Measurements from ENCODE around the gene AFF3.

- TF ChIP-seq, protein P1, sequence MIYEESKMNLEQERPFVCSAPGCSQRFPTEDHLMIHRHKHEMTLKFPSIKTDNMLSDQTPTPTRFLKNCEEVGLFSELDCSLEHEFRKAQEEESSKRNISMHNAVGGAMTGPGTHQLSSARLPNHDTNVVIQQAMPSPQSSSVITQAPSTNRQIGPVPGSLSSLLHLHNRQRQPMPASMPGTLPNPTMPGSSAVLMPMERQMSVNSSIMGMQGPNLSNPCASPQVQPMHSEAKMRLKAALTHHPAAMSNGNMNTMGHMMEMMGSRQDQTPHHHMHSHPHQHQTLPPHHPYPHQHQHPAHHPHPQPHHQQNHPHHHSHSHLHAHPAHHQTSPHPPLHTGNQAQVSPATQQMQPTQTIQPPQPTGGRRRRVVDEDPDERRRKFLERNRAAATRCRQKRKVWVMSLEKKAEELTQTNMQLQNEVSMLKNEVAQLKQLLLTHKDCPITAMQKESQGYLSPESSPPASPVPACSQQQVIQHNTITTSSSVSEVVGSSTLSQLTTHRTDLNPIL (CRISPR knock-in tag; IDR thresholded peaks at IDR 0.05; ENCODE audit: low read depth) = no peak
- no peak for TF ChIP-seq PATZ1 (CRISPR knock-in tag; IDR thresholded peaks at IDR 0.05; ENCODE audit: borderline replicate concordance)
- TF ChIP-seq ZNF565 (CRISPR knock-in tag; conservative IDR thresholded peaks at IDR 0.05; ENCODE audit: low read depth) = no peak
- no peak for TF ChIP-seq ZFP3 (CRISPR knock-in tag; IDR thresholded peaks at IDR 0.05)
- no peak for TF ChIP-seq TCF4 (CRISPR knock-in tag; IDR thresholded peaks at IDR 0.05; ENCODE audit: borderline replicate concordance)
- TF ChIP-seq ARNTL (CRISPR knock-in tag; IDR thresholded peaks at IDR 0.05; ENCODE audit: borderline replicate concordance, low read depth) = no peak
- TF ChIP-seq, protein P2, sequence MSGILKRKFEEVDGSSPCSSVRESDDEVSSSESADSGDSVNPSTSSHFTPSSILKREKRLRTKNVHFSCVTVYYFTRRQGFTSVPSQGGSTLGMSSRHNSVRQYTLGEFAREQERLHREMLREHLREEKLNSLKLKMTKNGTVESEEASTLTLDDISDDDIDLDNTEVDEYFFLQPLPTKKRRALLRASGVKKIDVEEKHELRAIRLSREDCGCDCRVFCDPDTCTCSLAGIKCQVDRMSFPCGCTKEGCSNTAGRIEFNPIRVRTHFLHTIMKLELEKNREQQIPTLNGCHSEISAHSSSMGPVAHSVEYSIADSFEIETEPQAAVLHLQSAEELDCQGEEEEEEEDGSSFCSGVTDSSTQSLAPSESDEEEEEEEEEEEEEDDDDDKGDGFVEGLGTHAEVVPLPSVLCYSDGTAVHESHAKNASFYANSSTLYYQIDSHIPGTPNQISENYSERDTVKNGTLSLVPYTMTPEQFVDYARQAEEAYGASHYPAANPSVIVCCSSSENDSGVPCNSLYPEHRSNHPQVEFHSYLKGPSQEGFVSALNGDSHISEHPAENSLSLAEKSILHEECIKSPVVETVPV (CRISPR knock-in tag; IDR thresholded peaks at IDR 0.05) = no peak
- no peak for TF ChIP-seq TSHZ2 (CRISPR knock-in tag; IDR thresholded peaks at IDR 0.05)
- TF ChIP-seq ZNF8 (CRISPR knock-in tag; IDR thresholded peaks at IDR 0.05) = no peak
These were observed 309.5 kb downstream of the AFF3 start for GRCh38 chr2:99832926-99833325.

All from SK-N-SH treated with all-trans-retinoic acid at 6 μM for 48 hours (cell line).